HepG2 (cell line): ENCODE measurements around the gene NME7. TPM values are rescaled to one million over a fixed set of nuclear protein-coding genes. Genes with fewer than 3 reads are reported as not detected.

ENCODE experiments used
- ATM ChIP-seq: fragments of 450-650 bp; IDR thresholded peaks from 2 replicates; pipeline ENCODE4 v1.7.1; 2017; ENCODE audit warnings: mild to moderate bottlenecking, borderline replicate concordance
- DPF2 ChIP-seq: sonication (generic); formaldehyde crosslinking; IDR thresholded peaks from 2 replicates; pipeline ENCODE4 v1.4.0; 2020; ENCODE audit warnings: mild to moderate bottlenecking, low read depth, missing genetic modification reagents, borderline replicate concordance
- MEIS2 ChIP-seq: sonication (generic); formaldehyde crosslinking; IDR thresholded peaks from 2 replicates; pipeline ENCODE4 v1.9.0; 2021; ENCODE audit warnings: mild to moderate bottlenecking, missing genetic modification reagents
- NCOA1 ChIP-seq: sonication (generic); formaldehyde crosslinking; IDR thresholded peaks from 2 replicates; pipeline ENCODE4 v1.9.0; 2021; ENCODE audit warnings: missing genetic modification reagents
- NR2F6 ChIP-seq, 2 experiments: IDR thresholded peaks; 2 replicates each; pipeline ENCODE4 v1.6.1; 2016; ENCODE audit warnings: antibody characterized with exemption in 1 of 2, mild to moderate bottlenecking in 1 of 2
- NRL ChIP-seq: sonication (generic); formaldehyde crosslinking; IDR thresholded peaks from 2 replicates; pipeline ENCODE4 v1.5.0; 2020; ENCODE audit warnings: missing genetic modification reagents, mild to moderate bottlenecking, moderate library complexity, borderline replicate concordance
- PHF21A ChIP-seq: sonication (generic); formaldehyde crosslinking; IDR thresholded peaks from 2 replicates; pipeline ENCODE4 v1.5.0; 2020; ENCODE audit warnings: mild to moderate bottlenecking, missing genetic modification reagents
- RFX3 ChIP-seq: IDR thresholded peaks from 2 replicates; pipeline ENCODE4 v1.6.1; 2016; ENCODE audit warnings: missing biosample characterization, missing genetic modification reagents
- YY1 ChIP-seq: IDR thresholded peaks from 2 replicates; pipeline ENCODE4 v1.6.1; 2011; ENCODE audit warnings: low read length, low read depth, moderate library complexity, mild to moderate bottlenecking; ENCODE audit not compliant: insufficient read depth, insufficient replicate concordance
- ZBTB38 ChIP-seq: sonication (generic); formaldehyde crosslinking; IDR thresholded peaks from 2 replicates; pipeline ENCODE4 v1.5.1; 2020; ENCODE audit warnings: mild to moderate bottlenecking, missing genetic modification reagents
- ZNF10 ChIP-seq: sonication (generic); formaldehyde crosslinking; IDR thresholded peaks from 2 replicates; pipeline ENCODE4 v1.4.0; 2020; ENCODE audit warnings: mild to moderate bottlenecking, low read depth, missing genetic modification reagents, borderline replicate concordance
- ZNF430 ChIP-seq: sonication (generic); formaldehyde crosslinking; IDR thresholded peaks from 2 replicates; pipeline ENCODE4 v1.9.0; 2021; ENCODE audit warnings: mild to moderate bottlenecking, missing genetic modification reagents
- ZNF570 ChIP-seq: sonication (generic); formaldehyde crosslinking; IDR thresholded peaks from 2 replicates; pipeline ENCODE4 v1.4.0; 2020; ENCODE audit warnings: mild to moderate bottlenecking, missing genetic modification reagents, borderline replicate concordance
- ZNF616 ChIP-seq: sonication (generic); formaldehyde crosslinking; IDR thresholded peaks from 2 replicates; pipeline ENCODE4 v1.5.0; 2020; ENCODE audit warnings: low read depth, mild to moderate bottlenecking, missing genetic modification reagents
- ZNF777 ChIP-seq: sonication (generic); formaldehyde crosslinking; IDR thresholded peaks from 2 replicates; pipeline ENCODE4 v1.4.0; 2020; ENCODE audit warnings: missing genetic modification reagents
- ZNF879 ChIP-seq: sonication (generic); formaldehyde crosslinking; IDR thresholded peaks from 2 replicates; pipeline ENCODE4 v1.8.1; 2023; ENCODE audit warnings: missing genetic modification reagents
- polyA plus RNA-seq, 8 experiments: library from polyadenylated mRNA; depleted of rRNA in 3 of 8; stranded (reverse) in 7 of 8; unstranded in 1 of 8; fragments of >200 nt; fragmentation: Illumina TruSeq in 4 of 8; extraction: Trizol in 4 of 8; gene quantifications; 2 replicates each; pipeline versions ENCODE4 v1.2.1 to v1.2.3, GENCODE V29; 2011 to 2016; ENCODE audit warnings: low read depth in 4 of 8, missing spikeins in 1 of 8, mixed read lengths in 1 of 8; ENCODE audit not compliant: insufficient read depth in 1 of 8
- total RNA-seq, 5 experiments: library from RNA; depleted of rRNA; stranded (reverse); fragments of >200 nt; fragmentation: Illumina TruSeq; extraction: Trizol; gene quantifications; 2 replicates each; pipeline ENCODE4 v1.2.3, GENCODE V29; 2016; ENCODE audit warnings: low read depth in 1 of 5
- TF ChIP-seq, protein P1 (sequence below): sonication (generic); formaldehyde crosslinking; IDR thresholded peaks from 2 replicates; pipeline ENCODE4 v1.8.0; 2022; ENCODE audit warnings: missing genetic modification reagents, mild to moderate bottlenecking, borderline replicate concordance
- TF ChIP-seq, protein P2 (sequence below): sonication (generic); formaldehyde crosslinking; IDR thresholded peaks from 2 replicates; pipeline ENCODE4 v1.8.0; 2022; ENCODE audit warnings: mild to moderate bottlenecking, missing genetic modification reagents
- TF ChIP-seq, protein P3 (sequence below): IDR thresholded peaks from 2 replicates; pipeline ENCODE4 v1.6.1; 2012; ENCODE audit warnings: low read length, improper control_type of control experiment
- TF ChIP-seq, protein P4 (sequence below), 2 experiments: sonication (generic) in 1 of 2; formaldehyde crosslinking in 1 of 2; IDR thresholded peaks; 2 replicates each; pipeline versions ENCODE4 v1.5.1 to v1.6.1; 2011 to 2020; ENCODE audit warnings: borderline replicate concordance in 1 of 2, low read depth in 1 of 2, low read length in 1 of 2, mild to moderate bottlenecking in 1 of 2, missing genetic modification reagents in 1 of 2, moderate library complexity in 1 of 2

The NME7 gene
- total and polyA plus RNA-seq, 2 of the 13 experiments (the other 11 are each of a cell fraction or from before 2014, with no cell fraction given) = 9.4 to 22.5 TPM

DNA sequence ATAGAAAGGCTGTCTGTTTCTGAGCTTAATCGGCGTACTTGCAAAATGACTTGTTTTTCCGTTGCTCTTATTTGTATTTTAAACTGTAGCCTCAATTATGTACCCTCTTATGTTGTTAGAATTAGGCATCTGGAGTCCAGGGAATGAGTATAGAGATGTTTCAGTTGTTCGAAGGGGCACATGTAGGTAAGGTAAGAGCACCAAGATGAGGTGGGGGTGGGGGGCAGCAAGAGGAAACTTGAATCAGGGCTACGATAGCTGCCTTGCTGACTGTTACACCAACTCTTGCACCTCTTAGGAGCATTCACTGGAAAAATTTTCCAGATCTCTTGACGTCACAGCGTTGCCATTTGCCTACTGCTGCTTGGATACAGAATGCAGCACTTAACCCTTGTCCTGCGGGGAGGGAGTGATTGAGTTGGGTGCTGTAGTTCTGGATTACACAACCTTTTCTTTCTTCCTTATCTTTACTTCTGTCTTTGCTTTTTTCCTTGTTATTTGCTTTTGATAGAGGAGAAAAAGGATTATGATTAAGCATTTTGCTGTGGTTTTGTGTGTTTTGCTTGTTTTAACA, 257.9 kb downstream of the NME7 start (continued):
- no peak for TF ChIP-seq ZNF570 (CRISPR knock-in tag)
- no peak for TF ChIP-seq MEIS2 (CRISPR knock-in tag)
- no peak for TF ChIP-seq ATM
- no peak; the same call in 1 of the 2 replicates for TF ChIP-seq NR2F6 (IDR thresholded peaks at IDR 0.05)
- peak; percentile 43 for TF ChIP-seq NR2F6 (CRISPR knock-in tag; IDR thresholded peaks at IDR 0.05)
- TF ChIP-seq PHF21A = peak; percentile 34; the same call in 1 of the 2 replicates
- peak; percentile 62; the same call in 1 of the 2 replicates for TF ChIP-seq NCOA1 (CRISPR knock-in tag)
- TF ChIP-seq DPF2 (CRISPR knock-in tag) = no peak
- TF ChIP-seq NRL = no peak
- TF ChIP-seq ZNF616 (CRISPR knock-in tag) = no peak
- peak; percentile 76 for TF ChIP-seq RFX3 (CRISPR knock-in tag)
- TF ChIP-seq, protein P1, sequence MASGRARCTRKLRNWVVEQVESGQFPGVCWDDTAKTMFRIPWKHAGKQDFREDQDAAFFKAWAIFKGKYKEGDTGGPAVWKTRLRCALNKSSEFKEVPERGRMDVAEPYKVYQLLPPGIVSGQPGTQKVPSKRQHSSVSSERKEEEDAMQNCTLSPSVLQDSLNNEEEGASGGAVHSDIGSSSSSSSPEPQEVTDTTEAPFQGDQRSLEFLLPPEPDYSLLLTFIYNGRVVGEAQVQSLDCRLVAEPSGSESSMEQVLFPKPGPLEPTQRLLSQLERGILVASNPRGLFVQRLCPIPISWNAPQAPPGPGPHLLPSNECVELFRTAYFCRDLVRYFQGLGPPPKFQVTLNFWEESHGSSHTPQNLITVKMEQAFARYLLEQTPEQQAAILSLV (CRISPR knock-in tag) = no peak
- TF ChIP-seq YY1 = no peak
- TF ChIP-seq ZNF777 (CRISPR knock-in tag) = no peak; the same call in 1 of the 2 replicates
- no peak for TF ChIP-seq ZNF10
- TF ChIP-seq, protein P2, sequence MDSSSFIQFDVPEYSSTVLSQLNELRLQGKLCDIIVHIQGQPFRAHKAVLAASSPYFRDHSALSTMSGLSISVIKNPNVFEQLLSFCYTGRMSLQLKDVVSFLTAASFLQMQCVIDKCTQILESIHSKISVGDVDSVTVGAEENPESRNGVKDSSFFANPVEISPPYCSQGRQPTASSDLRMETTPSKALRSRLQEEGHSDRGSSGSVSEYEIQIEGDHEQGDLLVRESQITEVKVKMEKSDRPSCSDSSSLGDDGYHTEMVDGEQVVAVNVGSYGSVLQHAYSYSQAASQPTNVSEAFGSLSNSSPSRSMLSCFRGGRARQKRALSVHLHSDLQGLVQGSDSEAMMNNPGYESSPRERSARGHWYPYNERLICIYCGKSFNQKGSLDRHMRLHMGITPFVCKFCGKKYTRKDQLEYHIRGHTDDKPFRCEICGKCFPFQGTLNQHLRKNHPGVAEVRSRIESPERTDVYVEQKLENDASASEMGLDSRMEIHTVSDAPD (CRISPR knock-in tag) = no peak
- no peak for TF ChIP-seq ZNF879 (CRISPR knock-in tag)
- TF ChIP-seq ZBTB38 (CRISPR knock-in tag) = no peak
- TF ChIP-seq, protein P3, sequence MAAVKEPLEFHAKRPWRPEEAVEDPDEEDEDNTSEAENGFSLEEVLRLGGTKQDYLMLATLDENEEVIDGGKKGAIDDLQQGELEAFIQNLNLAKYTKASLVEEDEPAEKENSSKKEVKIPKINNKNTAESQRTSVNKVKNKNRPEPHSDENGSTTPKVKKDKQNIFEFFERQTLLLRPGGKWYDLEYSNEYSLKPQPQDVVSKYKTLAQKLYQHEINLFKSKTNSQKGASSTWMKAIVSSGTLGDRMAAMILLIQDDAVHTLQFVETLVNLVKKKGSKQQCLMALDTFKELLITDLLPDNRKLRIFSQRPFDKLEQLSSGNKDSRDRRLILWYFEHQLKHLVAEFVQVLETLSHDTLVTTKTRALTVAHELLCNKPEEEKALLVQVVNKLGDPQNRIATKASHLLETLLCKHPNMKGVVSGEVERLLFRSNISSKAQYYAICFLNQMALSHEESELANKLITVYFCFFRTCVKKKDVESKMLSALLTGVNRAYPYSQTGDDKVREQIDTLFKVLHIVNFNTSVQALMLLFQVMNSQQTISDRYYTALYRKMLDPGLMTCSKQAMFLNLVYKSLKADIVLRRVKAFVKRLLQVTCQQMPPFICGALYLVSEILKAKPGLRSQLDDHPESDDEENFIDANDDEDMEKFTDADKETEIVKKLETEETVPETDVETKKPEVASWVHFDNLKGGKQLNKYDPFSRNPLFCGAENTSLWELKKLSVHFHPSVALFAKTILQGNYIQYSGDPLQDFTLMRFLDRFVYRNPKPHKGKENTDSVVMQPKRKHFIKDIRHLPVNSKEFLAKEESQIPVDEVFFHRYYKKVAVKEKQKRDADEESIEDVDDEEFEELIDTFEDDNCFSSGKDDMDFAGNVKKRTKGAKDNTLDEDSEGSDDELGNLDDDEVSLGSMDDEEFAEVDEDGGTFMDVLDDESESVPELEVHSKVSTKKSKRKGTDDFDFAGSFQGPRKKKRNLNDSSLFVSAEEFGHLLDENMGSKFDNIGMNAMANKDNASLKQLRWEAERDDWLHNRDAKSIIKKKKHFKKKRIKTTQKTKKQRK = no peak
- no peak for TF ChIP-seq ZNF430 (CRISPR knock-in tag)
- TF ChIP-seq, protein P4, sequence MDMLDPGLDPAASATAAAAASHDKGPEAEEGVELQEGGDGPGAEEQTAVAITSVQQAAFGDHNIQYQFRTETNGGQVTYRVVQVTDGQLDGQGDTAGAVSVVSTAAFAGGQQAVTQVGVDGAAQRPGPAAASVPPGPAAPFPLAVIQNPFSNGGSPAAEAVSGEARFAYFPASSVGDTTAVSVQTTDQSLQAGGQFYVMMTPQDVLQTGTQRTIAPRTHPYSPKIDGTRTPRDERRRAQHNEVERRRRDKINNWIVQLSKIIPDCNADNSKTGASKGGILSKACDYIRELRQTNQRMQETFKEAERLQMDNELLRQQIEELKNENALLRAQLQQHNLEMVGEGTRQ (IDR thresholded peaks at IDR 0.05; ENCODE audit: low read depth, low read length) = no peak
- TF ChIP-seq, protein P4 (CRISPR knock-in tag; IDR thresholded peaks at IDR 0.05; ENCODE audit: borderline replicate concordance) = no peak
